T-helper 1 cell (primary cell): Measurements from ENCODE around the gene GALR2.

ENCODE experiments used
- DNase-seq, 5 donors: peaks; one replicate each; pipeline ENCODE4 v3.0.0-alpha.2; 2012 to 2020

The GALR2 gene

GRCh38 chr17:76102944-76103273 is 28.3 kb downstream of the GALR2 start:
- DNase-seq = no peak

GRCh38 chr17:76103274-76104139 is 28.9 kb downstream of the GALR2 start, which contains the start of gene EXOC7:
Gene EXOC7 (minus strand): TSS chr17:76103787. CDS start chr17:76103692, 95 bp downstream.
- peak; percentile 84 to 92 (median 90) for DNase-seq

- DNase-seq = no peak
Measured at GRCh38 chr17:76104140-76104895, 29.7 kb downstream of the GALR2 start.

GRCh38 chr17:76104896-76105231 is 30.3 kb downstream of the GALR2 start:
- DNase-seq = no peak

- DNase-seq = no peak
Measured at GRCh38 chr17:76106703-76107102, 32.1 kb downstream of the GALR2 start.

- DNase-seq = no peak
Measured at GRCh38 chr17:76107509-76107908, 32.9 kb downstream of the GALR2 start.

GRCh38 chr17:76111956-76112355 is 37.4 kb downstream of the GALR2 start:
- no peak for DNase-seq

- DNase-seq = no peak
Measured at GRCh38 chr17:76115138-76115754, 40.7 kb downstream of the GALR2 start.

GRCh38 chr17:76119409-76120371 is 45.1 kb downstream of the GALR2 start:
- no peak for DNase-seq

GRCh38 chr17:76120658-76121008 is 46.1 kb downstream of the GALR2 start:
- DNase-seq = no peak

- no peak for DNase-seq
Measured at GRCh38 chr17:76121932-76122430, 47.4 kb downstream of the GALR2 start.

- no peak for DNase-seq
Measured at GRCh38 chr17:76122431-76123190, 48.0 kb downstream of the GALR2 start.

- DNase-seq = no peak
Measured at GRCh38 chr17:76123191-76123499, 48.6 kb downstream of the GALR2 start.

GRCh38 chr17:76123749-76124581 is 49.4 kb downstream of the GALR2 start:
- DNase-seq = peak in 1 of 5 donors; percentile 25

- DNase-seq = no peak
Measured at GRCh38 chr17:76124582-76125390, 50.2 kb downstream of the GALR2 start.

- DNase-seq = no peak
Measured at GRCh38 chr17:76125391-76125675, 50.8 kb downstream of the GALR2 start.

GRCh38 chr17:76125922-76126321 is 51.3 kb downstream of the GALR2 start:
- no peak for DNase-seq
